Measurements from ENCODE around the gene PTPN3.

The PTPN3 gene

DNA sequence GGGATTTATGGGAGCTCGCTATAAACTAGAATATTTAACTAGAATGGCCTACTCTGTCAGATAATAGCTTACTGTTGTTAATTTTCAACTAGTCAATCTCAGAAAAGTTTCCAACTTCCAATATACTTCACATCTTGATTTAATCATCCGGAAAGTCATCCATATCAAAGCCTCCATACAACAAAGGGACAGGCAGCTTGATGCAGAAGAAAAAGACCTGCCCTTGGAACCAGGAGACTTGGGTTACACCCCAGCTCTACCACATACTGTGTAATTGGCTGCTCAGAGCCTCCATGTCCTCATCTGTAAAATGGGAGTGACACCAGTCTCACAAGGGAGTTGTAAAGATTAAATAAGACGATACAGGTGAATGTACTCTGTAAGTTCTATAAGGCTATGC is 1.9 kb downstream of the PTPN3 start:
- TF ChIP-seq CTCF (IDR thresholded peaks at IDR 0.05; ENCODE audit: low read depth, low read length, missing control alignments), result no peak
- no peak for DNase-seq (ENCODE audit: low read depth)
- H3K4me3 ChIP-seq (ENCODE audit: low read depth, low read length), result no peak overlapping the region

- DNase-seq (ENCODE audit: low read depth), result no peak
- no peak for TF ChIP-seq CTCF (IDR thresholded peaks at IDR 0.05; ENCODE audit: low read depth, low read length, missing control alignments)
- H3K4me3 ChIP-seq (ENCODE audit: low read depth, low read length), result no peak overlapping the region
These were observed 4.5 kb downstream of the PTPN3 start for GRCh38 chr9:109493648-109494047.

DNA sequence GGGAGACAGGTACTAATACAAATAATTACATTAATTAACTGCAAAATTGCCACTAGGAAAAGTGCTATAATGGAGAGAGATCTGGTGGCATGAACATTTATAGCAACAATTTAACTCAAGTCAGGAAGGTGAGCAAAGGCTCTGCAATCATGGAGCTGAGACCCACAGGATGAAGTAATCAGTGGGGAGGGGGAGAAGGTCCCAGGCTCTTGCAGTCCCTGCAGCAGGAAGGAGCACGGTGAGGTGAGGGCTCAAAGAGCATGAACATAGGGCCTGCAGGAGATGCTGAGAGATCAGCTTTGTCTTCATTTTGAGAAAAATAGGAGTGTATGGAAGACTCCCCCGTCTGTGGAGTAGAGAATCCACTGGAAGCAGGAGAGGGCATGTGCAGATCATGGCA is 6.5 kb downstream of the PTPN3 start:
- no peak overlapping the region for H3K4me3 ChIP-seq (ENCODE audit: low read depth, low read length)
- TF ChIP-seq CTCF (IDR thresholded peaks at IDR 0.05; ENCODE audit: low read depth, low read length, missing control alignments), result no peak
- no peak for DNase-seq (ENCODE audit: low read depth)

- no peak overlapping the region for H3K4me3 ChIP-seq (ENCODE audit: low read depth, low read length)
- DNase-seq (ENCODE audit: low read depth), result no peak
- TF ChIP-seq CTCF (IDR thresholded peaks at IDR 0.05; ENCODE audit: low read depth, low read length, missing control alignments), result no peak
These were observed 9.2 kb downstream of the PTPN3 start for GRCh38 chr9:109488791-109489492.

DNA sequence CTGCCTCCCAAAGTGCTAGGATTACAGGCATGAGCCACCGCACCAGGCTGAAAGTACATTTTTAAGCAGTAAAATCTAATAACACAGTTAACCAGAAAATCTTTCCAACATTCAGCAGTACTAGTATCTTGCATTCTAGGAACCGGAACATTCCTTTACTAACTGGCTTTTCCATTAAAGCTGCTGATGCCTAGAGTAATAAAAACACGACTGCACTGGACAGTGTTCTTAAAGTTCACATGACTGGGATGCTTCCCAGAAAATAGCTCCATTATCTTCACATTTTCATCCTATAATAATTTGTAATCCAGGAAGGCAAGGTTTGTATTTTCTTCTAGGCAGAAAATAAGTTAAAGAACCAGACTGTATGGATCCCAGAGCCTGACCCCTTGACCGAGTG is 9.8 kb downstream of the PTPN3 start:
- no peak for TF ChIP-seq CTCF (IDR thresholded peaks at IDR 0.05; ENCODE audit: low read depth, low read length, missing control alignments)
- no peak overlapping the region for H3K4me3 ChIP-seq (ENCODE audit: low read depth, low read length)
- DNase-seq (ENCODE audit: low read depth), result no peak

DNA sequence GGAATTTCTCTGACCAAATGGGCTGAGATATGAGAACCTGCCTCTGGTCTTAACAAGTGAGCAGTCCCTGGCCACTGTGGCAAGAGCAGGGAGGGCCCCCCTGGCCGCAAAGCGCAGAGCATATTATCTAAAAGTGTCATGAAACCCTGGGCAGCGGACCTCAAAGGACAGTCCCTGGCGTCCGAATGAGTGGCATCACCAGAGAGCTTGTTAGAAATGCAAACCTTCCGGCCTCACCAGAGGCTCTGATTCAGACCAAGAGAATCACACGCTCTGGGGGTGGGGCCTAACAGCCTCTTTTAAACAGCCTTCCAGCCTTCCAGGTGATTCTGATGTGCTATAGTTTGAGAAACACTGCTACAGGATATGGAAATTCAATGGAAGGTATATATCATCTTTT is 10.9 kb downstream of the PTPN3 start:
- DNase-seq (ENCODE audit: low read depth), result no peak
- no peak overlapping the region for H3K4me3 ChIP-seq (ENCODE audit: low read depth, low read length)
- TF ChIP-seq CTCF (IDR thresholded peaks at IDR 0.05; ENCODE audit: low read depth, low read length, missing control alignments), result no peak

DNA sequence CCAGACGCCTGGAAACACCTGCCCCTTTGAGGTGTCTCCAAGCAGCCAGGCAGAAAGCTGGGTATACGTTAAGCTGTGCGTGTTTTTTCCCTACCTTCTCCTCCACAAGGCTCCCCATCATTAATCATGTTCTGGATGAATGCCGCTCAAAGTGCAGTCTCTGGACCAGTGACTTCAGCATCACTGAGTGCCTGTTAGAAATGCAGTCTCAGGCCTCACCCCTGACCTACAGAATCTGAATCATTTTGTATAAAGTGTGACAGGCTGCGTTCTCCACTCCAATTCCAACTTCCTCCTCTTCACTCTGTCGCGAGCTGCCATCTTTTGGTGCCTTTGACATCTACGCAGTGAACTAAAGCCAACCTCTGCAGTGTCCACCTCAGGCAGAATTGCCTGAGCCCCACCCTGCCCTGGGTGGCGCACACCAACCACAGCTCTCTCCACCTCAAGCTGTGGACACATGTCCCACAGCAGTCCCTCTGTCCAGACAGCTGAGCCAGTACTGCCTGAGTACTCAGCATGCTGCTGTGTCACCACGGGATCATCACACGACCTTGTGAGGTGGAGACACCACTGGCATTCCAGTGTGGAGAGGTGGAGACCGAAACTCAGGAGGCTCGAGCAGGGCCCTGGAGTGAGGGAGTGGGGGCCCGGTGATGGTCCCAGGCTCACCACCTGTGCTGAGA is 14.2 kb downstream of the PTPN3 start:
- TF ChIP-seq CTCF (IDR thresholded peaks at IDR 0.05; ENCODE audit: low read depth, low read length, missing control alignments), result no peak
- H3K4me3 ChIP-seq (ENCODE audit: low read depth, low read length), result no peak overlapping the region
- no peak for DNase-seq (ENCODE audit: low read depth)

Measured in GM12864 (cell line).